Activated T-helper 1 cell treated with anti-CD3 and anti-CD28 coated beads, Interleukin-12 subunit alpha, Interleukin-12 subunit beta, Interleukin-2, Interleukin-4 antibody, amounts not matched to agents 30 ng/mL and 10 ng/mL and 1 ng/mL, durations not matched to agents 14 hours and 24 hours and 36 hours (primary cell): ENCODE data around the gene RABL3. TPM values are rescaled to one million over a fixed set of nuclear protein-coding genes. Genes with fewer than 3 reads are reported as not detected.
"Not testable (repeated sequence)": the region's sequence is repeated elsewhere in the genome, so short reads cannot be mapped to it uniquely, and the experiment has no call there.

Experiments
- DNase-seq: peaks from one replicate; pipeline ENCODE4 v3.0.0; 2021; ENCODE audit warnings: low spot score
- H3K27ac Mint-ChIP-seq: one replicate; pipeline ENCODE4 v1.8.0; 2021; ENCODE audit warnings: mild to moderate bottlenecking, mixed read lengths
- H3K27me3 Mint-ChIP-seq: one replicate; pipeline ENCODE4 v1.8.0; 2022; ENCODE audit warnings: mild to moderate bottlenecking, moderate library complexity, mixed read lengths; ENCODE audit not compliant: insufficient read depth
- H3K36me3 Mint-ChIP-seq: one replicate; pipeline ENCODE4 v1.8.0; 2021; ENCODE audit warnings: low read depth, mixed read lengths
- H3K4me1 Mint-ChIP-seq: one replicate; pipeline ENCODE4 v1.8.0; 2021; ENCODE audit warnings: low read depth, mixed read lengths
- H3K4me3 Mint-ChIP-seq: one replicate; pipeline ENCODE4 v1.8.0; 2021; ENCODE audit warnings: mild to moderate bottlenecking, moderate library complexity, mixed read lengths
- H3K9me3 Mint-ChIP-seq: one replicate; pipeline ENCODE4 v1.8.0; 2021; ENCODE audit warnings: mixed read lengths
- intact Hi-C: fragments of 100-400 bp; cut with micrococcal nuclease; formaldehyde crosslinking; loops from one replicate; pipeline ENCODE4 v1.15.1; 2024
- total RNA-seq: library from RNA; stranded (reverse); gene quantifications from 2 replicates; pipeline ENCODE4 v1.2.3, GENCODE V29; 2022

RABL3 gene
- total RNA-seq, 1 donor from 2014 or later = 24.3 TPM

- Mint-ChIP-seq H3K4me3 (no peak overlapping the region), H3K27me3 (no peaks in the 10 kb centered on the region), H3K9me3 (no peaks in the 10 kb centered on the region), H3K4me1 (peaks cover 31% of the 10 kb centered on the region), H3K36me3 (no peaks in the 10 kb centered on the region), H3K27ac (peak overlapping the region; percentile 35)
- intact Hi-C loops = no loop called here
- no peak for DNase-seq
Measured at GRCh38 chr3:120765830-120766493, 23.6 kb upstream of the RABL3 start.

- Mint-ChIP-seq H3K27ac (no peak overlapping the region), H3K27me3 (no peaks in the 10 kb centered on the region), H3K36me3 (peaks cover 3% of the 10 kb centered on the region), H3K9me3 (no peaks in the 10 kb centered on the region), H3K4me1 (peaks cover 29% of the 10 kb centered on the region), H3K4me3 (no peak overlapping the region)
- intact Hi-C loops = no loop called here
- no peak for DNase-seq
Measured at GRCh38 chr3:120764206-120764605, 21.9 kb upstream of the RABL3 start.

- Mint-ChIP-seq H3K4me3 (no peak overlapping the region), H3K9me3 (no peaks in the 10 kb centered on the region), H3K36me3 (peaks cover 6% of the 10 kb centered on the region), H3K4me1 (peaks cover 27% of the 10 kb centered on the region), H3K27me3 (no peaks in the 10 kb centered on the region), H3K27ac (no peak overlapping the region)
- DNase-seq = no peak
- intact Hi-C loops = no loop called here
Measured at GRCh38 chr3:120763601-120764000, 21.3 kb upstream of the RABL3 start.

- Mint-ChIP-seq H3K36me3 (peaks cover 9% of the 10 kb centered on the region), H3K9me3 (no peaks in the 10 kb centered on the region), H3K27me3 (no peaks in the 10 kb centered on the region), H3K4me1 (peaks cover 27% of the 10 kb centered on the region), H3K27ac (no peak overlapping the region), H3K4me3 (no peak overlapping the region)
- intact Hi-C loops = no loop called here
- no peak for DNase-seq
Measured at GRCh38 chr3:120762615-120763014, 20.3 kb upstream of the RABL3 start.

GRCh38 chr3:120758551-120758950, 16.2 kb upstream of the RABL3 start:
- H3K27me3 Mint-ChIP-seq, intact Hi-C loops, H3K9me3 Mint-ChIP-seq, H3K27ac Mint-ChIP-seq, H3K4me3 Mint-ChIP-seq, DNase-seq: not testable (repeated sequence)
- peaks cover 31% of the 10 kb centered on the region for H3K36me3 Mint-ChIP-seq
- peaks cover 11% of the 10 kb centered on the region for H3K4me1 Mint-ChIP-seq

GRCh38 chr3:120756061-120756460, 13.7 kb upstream of the RABL3 start:
- no peak for DNase-seq
- Mint-ChIP-seq H3K27me3 (no peaks in the 10 kb centered on the region), H3K4me1 (no peaks in the 10 kb centered on the region), H3K9me3 (peaks cover 8% of the 10 kb centered on the region), H3K27ac (no peak overlapping the region), H3K4me3 (no peak overlapping the region), H3K36me3 (peaks cover 37% of the 10 kb centered on the region)
- intact Hi-C loops = no loop called here

GRCh38 chr3:120753810-120754209, 11.5 kb upstream of the RABL3 start:
- no peak for DNase-seq
- Mint-ChIP-seq H3K27me3 (no peaks in the 10 kb centered on the region), H3K36me3 (peaks cover 38% of the 10 kb centered on the region), H3K27ac (no peak overlapping the region), H3K4me1 (no peaks in the 10 kb centered on the region), H3K4me3 (no peak overlapping the region), H3K9me3 (peaks cover 8% of the 10 kb centered on the region)
- intact Hi-C loops = no loop called here

- H3K27ac Mint-ChIP-seq = no peak overlapping the region
- no peak overlapping the region for H3K4me3 Mint-ChIP-seq
- H3K4me1 Mint-ChIP-seq = no peaks in the 10 kb centered on the region
- intact Hi-C loops = no loop called here
- no peaks in the 10 kb centered on the region for H3K27me3 Mint-ChIP-seq
- DNase-seq = no peak
- H3K36me3 Mint-ChIP-seq = peaks cover 34% of the 10 kb centered on the region
- peaks cover 8% of the 10 kb centered on the region for H3K9me3 Mint-ChIP-seq
Measured at GRCh38 chr3:120752865-120753264, 10.5 kb upstream of the RABL3 start.

GRCh38 chr3:120752230-120752629, 9.9 kb upstream of the RABL3 start:
- Mint-ChIP-seq H3K27ac (no peak overlapping the region), H3K36me3 (peaks cover 34% of the 10 kb centered on the region), H3K9me3 (peaks cover 8% of the 10 kb centered on the region), H3K4me1 (no peaks in the 10 kb centered on the region), H3K4me3 (no peak overlapping the region), H3K27me3 (no peaks in the 10 kb centered on the region)
- intact Hi-C loops = no loop called here
- DNase-seq = no peak

- Mint-ChIP-seq H3K27ac (no peak overlapping the region), H3K4me3 (no peak overlapping the region), H3K9me3 (no peaks in the 10 kb centered on the region), H3K27me3 (no peaks in the 10 kb centered on the region), H3K4me1 (no peaks in the 10 kb centered on the region), H3K36me3 (peaks cover 21% of the 10 kb centered on the region)
- no peak for DNase-seq
- intact Hi-C loops = loop anchor here (10.0 kb wide), 2 partner anchors 1085 to 1635 kb away; partner anchors contain the start of genes EAF2, FAM162A, IQCB1 and MIX23
Measured at GRCh38 chr3:120749843-120750242, 7.5 kb upstream of the RABL3 start.

GRCh38 chr3:120745466-120745865, 3.1 kb upstream of the RABL3 start:
- no peaks in the 10 kb centered on the region for H3K27me3 Mint-ChIP-seq
- intact Hi-C loops = loop anchor here (10.0 kb wide), 2 partner anchors 1089 to 1639 kb away; partner anchors contain the start of genes EAF2, FAM162A, IQCB1 and MIX23
- H3K27ac Mint-ChIP-seq = no peak overlapping the region
- H3K4me1 Mint-ChIP-seq = peaks cover 22% of the 10 kb centered on the region
- no peaks in the 10 kb centered on the region for H3K9me3 Mint-ChIP-seq
- no peak overlapping the region for H3K4me3 Mint-ChIP-seq
- H3K36me3 Mint-ChIP-seq = peaks cover 7% of the 10 kb centered on the region
- no peak for DNase-seq

- H3K36me3 Mint-ChIP-seq = peaks cover 6% of the 10 kb centered on the region
- H3K4me3 Mint-ChIP-seq = peak overlapping the region; percentile 84
- no peaks in the 10 kb centered on the region for H3K9me3 Mint-ChIP-seq
- H3K4me1 Mint-ChIP-seq = peaks cover 22% of the 10 kb centered on the region
- intact Hi-C loops = loop anchor here (2.0 to 10.0 kb wide), 6 partner anchors 31 to 1641 kb away; partner anchors contain the start of genes EAF2, FAM162A, IQCB1 and MIX23
- no peaks in the 10 kb centered on the region for H3K27me3 Mint-ChIP-seq
- DNase-seq = no peak
- H3K27ac Mint-ChIP-seq = peak overlapping the region; percentile 89
Measured at GRCh38 chr3:120743556-120744195, 1.4 kb upstream of the RABL3 start.

- intact Hi-C loops = loop anchor here (1.0 to 10.0 kb wide), 11 partner anchors 32 to 1642 kb away; partner anchors contain the start of genes COX17, EAF2, FAM162A and IQCB1
- no peak for DNase-seq
- H3K27me3 Mint-ChIP-seq = no peaks in the 10 kb centered on the region
- H3K36me3 Mint-ChIP-seq = peaks cover 6% of the 10 kb centered on the region
- no peaks in the 10 kb centered on the region for H3K9me3 Mint-ChIP-seq
- H3K27ac Mint-ChIP-seq = peak overlapping the region; percentile 89
- peak overlapping the region; percentile 84 for H3K4me3 Mint-ChIP-seq
- peaks cover 22% of the 10 kb centered on the region for H3K4me1 Mint-ChIP-seq
Measured at GRCh38 chr3:120742849-120743365, 591 bp upstream of the RABL3 start.
